ENCODE data around the gene CDH13. TPM values are rescaled to one million over a fixed set of nuclear protein-coding genes. Genes with fewer than 3 reads are reported as not detected.

Gene CDH13
- total and polyA plus RNA-seq, 2 of the 8 experiments (the other 6 are each of a cell fraction or from before 2014, with no cell fraction given): 2.3 to 2.4 TPM

- no peak overlapping the region for H3K4me2 ChIP-seq (ENCODE audit: insufficient read depth in 1 of 2, low read depth in 2 of 2, low read length in 2 of 2)
- H3K27ac ChIP-seq (ENCODE audit: low read depth, low read length): no peak overlapping the region
- H3K23ac ChIP-seq (ENCODE audit: insufficient read length): no peak overlapping the region
- no peak overlapping the region for H4K8ac ChIP-seq (ENCODE audit: extremely low read depth, insufficient read depth, low read length)
- no peak overlapping the region for H2BK5ac ChIP-seq (ENCODE audit: low read depth, low read length)
- H3K56ac ChIP-seq (replicated peaks; ENCODE audit: insufficient read length, low read depth, low read length): no peak overlapping the region
- H2AK5ac ChIP-seq (ENCODE audit: low read depth, low read length): no peak overlapping the region
- no peak overlapping the region for H2BK12ac ChIP-seq (ENCODE audit: low read depth, low read length)
- H2BK120ac ChIP-seq (replicated peaks; ENCODE audit: low read depth, low read length): no peak overlapping the region
- 89% methylated on average over 8 of the region's 8 CpGs; no CpG with 5 or more reads in 1 of the 2 experiments for WGBS, 2 experiments (ENCODE audit: extremely low coverage in 1 of 2, insufficient coverage in 1 of 2, insufficient read length in 1 of 2, insufficient replicate concordance in 2 of 2, low coverage in 1 of 2, low lambda C conversion rate in 2 of 2, missing lambda C conversion rate in 1 of 2)
- H3K79me2 ChIP-seq (ENCODE audit: control insufficient read depth in 1 of 2, insufficient read depth in 2 of 2, low read length in 2 of 2): no peaks in the 10 kb centered on the region
- no peaks in the 10 kb centered on the region for H3K27me3 ChIP-seq (replicated peaks in 1 of 4; ENCODE audit: control insufficient read depth in 3 of 4, extremely low read depth in 1 of 4, insufficient read depth in 3 of 4, low read length in 3 of 4)
- H3K23me2 ChIP-seq (ENCODE audit: low read depth, low read length): no peaks in the 10 kb centered on the region
- no peak overlapping the region for H3K18ac ChIP-seq (ENCODE audit: extremely low read depth, low read length)
- H2BK20ac ChIP-seq (ENCODE audit: low read length): no peak overlapping the region
- no peaks in the 10 kb centered on the region for H3K79me1 ChIP-seq (ENCODE audit: low read depth, low read length)
- no peaks in the 10 kb centered on the region for H3K9me3 ChIP-seq (ENCODE audit: insufficient read depth in 2 of 2, low read depth in 1 of 2, low read length in 1 of 2)
- H2BK15ac ChIP-seq (ENCODE audit: low read length): no peak overlapping the region
- no peak overlapping the region for H4K91ac ChIP-seq (replicated peaks; ENCODE audit: insufficient read length, low read length)
- FAIRE-seq (no peak), DNase-seq (ENCODE audit: low read depth in 1 of 2, low spot score in 2 of 2) (no peak)
- H4K20me1 ChIP-seq (replicated peaks in 1 of 2; ENCODE audit: control insufficient read depth in 1 of 2, insufficient read depth in 2 of 2, low read length in 2 of 2): no peaks in the 10 kb centered on the region
- no peaks in the 10 kb centered on the region for H3K36me3 ChIP-seq (ENCODE audit: control insufficient read depth in 2 of 4, insufficient read depth in 4 of 4, low read length in 3 of 4)
- H3K4me3 ChIP-seq (ENCODE audit: extremely low read depth in 1 of 4, insufficient read depth in 2 of 4, low read depth in 3 of 4, low read length in 4 of 4): no peak overlapping the region
- no peak overlapping the region for H3K4ac ChIP-seq (replicated peaks; ENCODE audit: insufficient read length, low read depth, low read length)
- CTCF ChIA-PET (ENCODE audit: partially characterized antibody): interaction anchor here (1.0 to 1.5 kb wide), 4 partner anchors 10 to 76 kb away, joined by 3 to 4 read pairs (median 4); no protein-coding TSS in a partner anchor
- no peak overlapping the region for H3K14ac ChIP-seq (ENCODE audit: insufficient read length)
- no peak overlapping the region for H2AFZ ChIP-seq (ENCODE audit: low read length)
- H4K5ac ChIP-seq (ENCODE audit: insufficient read length, low read depth, low read length): no peak overlapping the region
- no peak overlapping the region for H3K9ac ChIP-seq (replicated peaks in 1 of 4; ENCODE audit: extremely low read depth in 1 of 4, low read depth in 3 of 4, low read length in 3 of 4)
- peaks cover 0 to 5% (median 3%) of the 10 kb centered on the region in 4 experiments; a peak in 3 of 7 replicates for H3K4me1 ChIP-seq (replicated peaks in 1 of 4; ENCODE audit: control insufficient read depth in 3 of 4, insufficient read depth in 4 of 4, low read length in 3 of 4)
- POLR2A ChIA-PET (ENCODE audit: partially characterized antibody): no interaction called here
- TF ChIP-seq SP2 (IDR thresholded peaks at IDR 0.05; ENCODE audit: low read length) (no peak), YY1 (IDR thresholded peaks at IDR 0.05; ENCODE audit: low read depth, low read length) (no peak), HDAC6 (IDR thresholded peaks at IDR 0.05; ENCODE audit: low read depth, low read length) (no peak), RNF2 (IDR thresholded peaks at IDR 0.05; ENCODE audit: borderline replicate concordance, low read depth, low read length, missing control alignments, poor library complexity, severe bottlenecking) (no peak), SP4 (IDR thresholded peaks at IDR 0.05; ENCODE audit: low read length) (no peak), CTCF (IDR thresholded peaks at IDR 0.05; ENCODE audit: control extremely low read depth in 1 of 3, insufficient read depth in 1 of 3, low read depth in 1 of 3, low read length in 3 of 3) (no peak), ZNF274 (IDR thresholded peaks at IDR 0.05; ENCODE audit: borderline replicate concordance, extremely low read depth, low read length) (no peak), JUND (IDR thresholded peaks at IDR 0.05; ENCODE audit: low read length) (no peak), BCL11A (IDR thresholded peaks at IDR 0.05; ENCODE audit: low read depth in 2 of 2, low read length in 2 of 2) (no peak), CBX5 (IDR thresholded peaks at IDR 0.05; ENCODE audit: low read depth, low read length) (no peak), GABPA (IDR thresholded peaks at IDR 0.05; ENCODE audit: borderline replicate concordance, insufficient read depth, low read length) (no peak), JUN (IDR thresholded peaks at IDR 0.05; ENCODE audit: low read depth, low read length) (no peak)
Measured at GRCh38 chr16:82715160-82715559, 88.4 kb downstream of the CDH13 start.
